Stomach (tissue), 4 donors: ENCODE results near the gene AATF.

Source experiments
- CTCF ChIP-seq, 7 experiments: fragments of 450-650 bp in 4 of 7; fragments of 200-600 bp in 3 of 7; sonication (generic) in 3 of 7; IDR thresholded peaks; one replicate each; pipeline ENCODE4 v1.5.1; 2016 to 2019; ENCODE audit warnings: antibody characterized with exemption in 7 of 7, control low read depth in 2 of 7, mild to moderate bottlenecking in 1 of 7
- EP300 ChIP-seq: sonication (generic); formaldehyde crosslinking; IDR thresholded peaks from one replicate; pipeline ENCODE4 v1.6.1; 2017; ENCODE audit warnings: antibody characterized with exemption
- POLR2A ChIP-seq, 4 donors: fragments of 450-650 bp; IDR thresholded peaks; one replicate each; pipeline ENCODE4 v1.6.1; 2016; ENCODE audit warnings: antibody characterized with exemption in 4 of 4, control low read depth in 2 of 4, mild to moderate bottlenecking in 1 of 4, moderate library complexity in 1 of 4
- POLR2AphosphoS5 ChIP-seq, 3 donors: sonication (generic); formaldehyde crosslinking; IDR thresholded peaks; one replicate each; pipeline ENCODE4 v1.6.1; 2016; ENCODE audit warnings: antibody characterized with exemption in 3 of 3

- TF ChIP-seq CTCF (IDR thresholded peaks at IDR 0.05) = no peak
- no peak for TF ChIP-seq EP300
- no peak for TF ChIP-seq POLR2A (IDR thresholded peaks at IDR 0.05)
- no peak for TF ChIP-seq POLR2AphosphoS5 (IDR thresholded peaks at IDR 0.05)
Observed at GRCh38 chr17:36975922-36976515, 27.3 kb downstream of the AATF start.
